ENCODE data around the gene RNF224.

DNA sequence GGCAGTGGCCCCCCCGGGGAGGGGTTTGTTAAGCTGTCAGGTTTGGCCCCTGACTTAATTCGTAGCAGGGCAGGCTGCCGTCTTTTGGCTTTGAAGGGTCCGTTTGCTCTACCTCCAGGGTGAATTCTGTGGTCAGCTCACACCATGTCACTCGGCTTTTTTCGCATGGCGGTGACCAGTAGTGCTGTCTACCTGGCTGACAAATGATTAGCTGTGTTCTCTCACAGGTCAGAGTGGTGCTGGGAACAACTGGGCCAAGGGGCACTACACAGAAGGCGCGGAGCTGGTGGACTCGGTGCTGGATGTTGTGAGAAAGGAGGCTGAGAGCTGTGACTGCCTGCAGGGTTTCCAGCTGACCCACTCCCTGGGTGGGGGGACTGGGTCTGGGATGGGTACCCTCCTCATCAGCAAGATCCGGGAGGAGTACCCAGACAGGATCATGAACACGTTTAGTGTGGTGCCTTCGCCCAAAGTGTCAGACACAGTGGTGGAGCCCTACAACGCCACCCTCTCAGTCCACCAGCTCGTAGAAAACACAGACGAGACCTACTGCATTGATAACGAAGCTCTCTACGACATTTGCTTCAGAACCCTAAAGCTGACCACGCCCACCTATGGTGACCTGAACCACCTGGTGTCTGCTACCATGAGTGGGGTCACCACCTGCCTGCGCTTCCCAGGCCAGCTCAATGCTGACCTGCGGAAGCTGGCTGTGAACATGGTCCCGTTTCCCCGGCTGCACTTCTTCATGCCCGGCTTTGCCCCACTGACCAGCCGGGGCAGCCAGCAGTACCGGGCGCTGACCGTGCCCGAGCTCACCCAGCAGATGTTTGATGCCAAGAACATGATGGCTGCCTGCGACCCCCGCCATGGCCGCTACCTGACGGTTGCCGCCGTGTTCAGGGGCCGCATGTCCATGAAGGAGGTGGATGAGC is 15.2 kb downstream of the RNF224 start:
- TF ChIP-seq, protein P1, sequence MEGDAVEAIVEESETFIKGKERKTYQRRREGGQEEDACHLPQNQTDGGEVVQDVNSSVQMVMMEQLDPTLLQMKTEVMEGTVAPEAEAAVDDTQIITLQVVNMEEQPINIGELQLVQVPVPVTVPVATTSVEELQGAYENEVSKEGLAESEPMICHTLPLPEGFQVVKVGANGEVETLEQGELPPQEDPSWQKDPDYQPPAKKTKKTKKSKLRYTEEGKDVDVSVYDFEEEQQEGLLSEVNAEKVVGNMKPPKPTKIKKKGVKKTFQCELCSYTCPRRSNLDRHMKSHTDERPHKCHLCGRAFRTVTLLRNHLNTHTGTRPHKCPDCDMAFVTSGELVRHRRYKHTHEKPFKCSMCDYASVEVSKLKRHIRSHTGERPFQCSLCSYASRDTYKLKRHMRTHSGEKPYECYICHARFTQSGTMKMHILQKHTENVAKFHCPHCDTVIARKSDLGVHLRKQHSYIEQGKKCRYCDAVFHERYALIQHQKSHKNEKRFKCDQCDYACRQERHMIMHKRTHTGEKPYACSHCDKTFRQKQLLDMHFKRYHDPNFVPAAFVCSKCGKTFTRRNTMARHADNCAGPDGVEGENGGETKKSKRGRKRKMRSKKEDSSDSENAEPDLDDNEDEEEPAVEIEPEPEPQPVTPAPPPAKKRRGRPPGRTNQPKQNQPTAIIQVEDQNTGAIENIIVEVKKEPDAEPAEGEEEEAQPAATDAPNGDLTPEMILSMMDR (conservative IDR thresholded peaks at IDR 0.05; ENCODE audit: low read depth, low read length), result no peak
- TF ChIP-seq EZH2 (IDR thresholded peaks at IDR 0.05; ENCODE audit: low read length, unreplicated experiment), result no peak

All from PC-3 (cell line).